ENCODE measurements around the gene SPTB.
A peak's percentile ranks its signal among the peaks of the same experiment; 100 is the strongest.
"Not testable (repeated sequence)": the region's sequence is repeated elsewhere in the genome, so short reads cannot be mapped to it uniquely, and the experiment has no call there.

Gene SPTB

GRCh38 chr14:64914237-64915028 is 34.7 kb upstream of the SPTB start, which contains the start of gene CHURC1:
Gene CHURC1 (plus strand): TSS chr14:64914455. CDS start chr14:64914496, 41 bp downstream.
- DNase-seq (ENCODE audit: extremely low spot score): peak; percentile 98
- CTCF ChIA-PET: interaction anchor here (0.6 to 1.1 kb wide), 3 partner anchors 23 to 677 kb away, joined by 3 to 4 read pairs (median 3); no protein-coding TSS in a partner anchor
- peak; percentile 75 for TF ChIP-seq ELF4 (IDR thresholded peaks at IDR 0.05)
- TF ChIP-seq HDGF (IDR thresholded peaks at IDR 0.05; ENCODE audit: borderline replicate concordance): no peak
- POLR2A ChIA-PET: interaction anchor here (0.6 to 1.8 kb wide), 10 partner anchors 8 to 220 kb away, joined by 3 to 8 read pairs (median 3); no protein-coding TSS in a partner anchor

GRCh38 chr14:64913477-64913876 is 33.8 kb upstream of the SPTB start:
- DNase-seq (ENCODE audit: extremely low spot score); CTCF ChIA-PET: not testable (repeated sequence)
- POLR2A ChIA-PET: interaction anchor here (1.8 kb wide), 1 partner anchor 74 kb away, joined by 8 read pairs; no protein-coding TSS in a partner anchor

- ChIA-PET POLR2A (no interaction called here), CTCF (interaction anchor here (1.6 to 2.3 kb wide), 3 partner anchors 21 to 110 kb away, joined by 3 to 11 read pairs (median 9); no protein-coding TSS in a partner anchor)
- no peak for DNase-seq (ENCODE audit: extremely low spot score)
- no peak for TF ChIP-seq BHLHE40 (IDR thresholded peaks at IDR 0.05; ENCODE audit: borderline replicate concordance)
- TF ChIP-seq PKNOX1 (IDR thresholded peaks at IDR 0.05): no peak
- no peak for TF ChIP-seq FOXK2 (IDR thresholded peaks at IDR 0.05)
- TF ChIP-seq ZNF384 (IDR thresholded peaks at IDR 0.05): no peak
- TF ChIP-seq ELF4 (IDR thresholded peaks at IDR 0.05): no peak
- no peak for TF ChIP-seq LEF1 (IDR thresholded peaks at IDR 0.05; ENCODE audit: borderline replicate concordance)
- no peak for TF ChIP-seq SUZ12 (IDR thresholded peaks at IDR 0.05)
- TF ChIP-seq FOXM1 (IDR thresholded peaks at IDR 0.05; ENCODE audit: borderline replicate concordance): no peak
- TF ChIP-seq TARDBP (IDR thresholded peaks at IDR 0.05): no peak
- no peak for TF ChIP-seq FOXA1 (IDR thresholded peaks at IDR 0.05)
- no peak for TF ChIP-seq SP1 (IDR thresholded peaks at IDR 0.05)
Measured at GRCh38 chr14:64912261-64912660, 32.6 kb upstream of the SPTB start.

GRCh38 chr14:64910847-64911495 is 31.3 kb upstream of the SPTB start:
- CTCF ChIA-PET: interaction anchor here (0.5 to 2.3 kb wide), 20 partner anchors 14 to 532 kb away, joined by 3 to 27 read pairs (median 4); partner anchors contain the start of gene SPTB
- DNase-seq (ENCODE audit: extremely low spot score): peak; percentile 29
- TF ChIP-seq HDGF (IDR thresholded peaks at IDR 0.05; ENCODE audit: borderline replicate concordance) (no peak), ZNF384 (IDR thresholded peaks at IDR 0.05) (peak; percentile 68; the same call in 1 of the 2 replicates)
- POLR2A ChIA-PET: interaction anchor here (1.6 kb wide), 1 partner anchor 76 kb away, joined by 4 read pairs; no protein-coding TSS in a partner anchor

- CTCF ChIA-PET: interaction anchor here (0.6 to 1.4 kb wide), 2 partner anchors 14 to 23 kb away, joined by 4 to 7 read pairs; no protein-coding TSS in a partner anchor
- no peak for DNase-seq (ENCODE audit: extremely low spot score)
- POLR2A ChIA-PET: interaction anchor here (1.2 kb wide), 1 partner anchor 9 kb away, joined by 5 read pairs; the partner anchor contains the start of gene CHURC1
- TF ChIP-seq SP1 (IDR thresholded peaks at IDR 0.05) (no peak), FOXM1 (IDR thresholded peaks at IDR 0.05; ENCODE audit: borderline replicate concordance) (no peak), TARDBP (IDR thresholded peaks at IDR 0.05) (no peak), SUZ12 (IDR thresholded peaks at IDR 0.05) (no peak), FOXA1 (IDR thresholded peaks at IDR 0.05) (no peak), FOXK2 (IDR thresholded peaks at IDR 0.05) (no peak), PKNOX1 (IDR thresholded peaks at IDR 0.05) (peak; percentile 60; the same call in 1 of the 2 replicates)
Measured at GRCh38 chr14:64906022-64906421, 26.3 kb upstream of the SPTB start.

GRCh38 chr14:64899958-64900357 is 20.3 kb upstream of the SPTB start:
- ChIA-PET POLR2A (interaction anchor here (0.9 kb wide), 1 partner anchor 20 kb away, joined by 3 read pairs; no protein-coding TSS in a partner anchor), CTCF (interaction anchor here (0.9 to 2.7 kb wide), 5 partner anchors 8 to 99 kb away, joined by 3 to 12 read pairs (median 4); no protein-coding TSS in a partner anchor)
- TF ChIP-seq NFRKB (IDR thresholded peaks at IDR 0.05): no peak
- TF ChIP-seq FOXK2 (IDR thresholded peaks at IDR 0.05): no peak
- TF ChIP-seq L3MBTL2 (conservative IDR thresholded peaks at IDR 0.05): no peak
- TF ChIP-seq FOXM1 (IDR thresholded peaks at IDR 0.05; ENCODE audit: borderline replicate concordance): no peak
- TF ChIP-seq PKNOX1 (IDR thresholded peaks at IDR 0.05): no peak
- no peak for TF ChIP-seq ZNF384 (IDR thresholded peaks at IDR 0.05)
- no peak for TF ChIP-seq BHLHE40 (IDR thresholded peaks at IDR 0.05; ENCODE audit: borderline replicate concordance)
- no peak for TF ChIP-seq TARDBP (IDR thresholded peaks at IDR 0.05)
- TF ChIP-seq HDGF (IDR thresholded peaks at IDR 0.05; ENCODE audit: borderline replicate concordance): no peak
- TF ChIP-seq SP1 (IDR thresholded peaks at IDR 0.05): no peak
- no peak for TF ChIP-seq SUZ12 (IDR thresholded peaks at IDR 0.05)
- TF ChIP-seq CTBP1 (IDR thresholded peaks at IDR 0.05; ENCODE audit: borderline replicate concordance): no peak
- TF ChIP-seq FOXA1 (IDR thresholded peaks at IDR 0.05): no peak
- no peak for TF ChIP-seq ARNT (IDR thresholded peaks at IDR 0.05)
- no peak for TF ChIP-seq ELF4 (IDR thresholded peaks at IDR 0.05)
- TF ChIP-seq LEF1 (IDR thresholded peaks at IDR 0.05; ENCODE audit: borderline replicate concordance): no peak
- no peak for DNase-seq (ENCODE audit: extremely low spot score)
